Panc1 (cell line): Measurements from ENCODE around the gene ADCK2. TPM values are rescaled to one million over a fixed set of nuclear protein-coding genes. Genes with fewer than 3 reads are reported as not detected.

Source experiments
- ATAC-seq: fragments of 200-7000 bp; cut with Tn5 transposase; 2 replicates; pipeline ENCODE4 v1.9.1; 2020; ENCODE audit warnings: mild to moderate bottlenecking, moderate library complexity
- BruUV-seq: library from RNA; stranded (reverse); fragments of 400-500 nt; replicated peaks from 2 replicates; lab custom pipeline; 2021; lab: Mats Ljungman, UMichigan
- CTCF ChIA-PET: fragments of 300-600 bp; sonication (Branson Sonifier 250); formaldehyde crosslinking; loops from one replicate; lab custom pipeline; 2022; ENCODE audit warnings: antibody characterized with exemption; lab: Charles Lee
- POLR2A ChIA-PET: fragments of 300-600 bp; sonication (Branson Sonifier 250); formaldehyde crosslinking; loops from one replicate; lab custom pipeline; 2022; ENCODE audit warnings: antibody characterized with exemption; lab: Charles Lee
- DNase-seq: peaks from one replicate; pipeline ENCODE4 v3.0.0-alpha.2; 2010; ENCODE audit warnings: low read depth, low spot score
- H3K27ac ChIP-seq: 2 replicates; pipeline ENCODE4 v1.5.1; 2011; ENCODE audit warnings: mild to moderate bottlenecking, low read length, inconsistent platforms
- H3K27me3 ChIP-seq: fragments of 200-500 bp; sonication (Bioruptor generic); 2 replicates; pipeline ENCODE4 v1.6.0; 2014; ENCODE audit warnings: low read length, inconsistent platforms; ENCODE audit not compliant: control insufficient read depth, insufficient read depth
- H3K36me3 ChIP-seq: fragments of 200-500 bp; sonication (Bioruptor generic); 2 replicates; pipeline ENCODE4 v1.5.1; 2014; ENCODE audit warnings: inconsistent platforms, mild to moderate bottlenecking, low read length, moderate library complexity; ENCODE audit not compliant: control insufficient read depth, insufficient read depth
- H3K4me1 ChIP-seq: 2 replicates; pipeline ENCODE4 v1.5.1; 2011; ENCODE audit warnings: inconsistent platforms, mild to moderate bottlenecking, low read length, moderate library complexity; ENCODE audit not compliant: control insufficient read depth, insufficient read depth
- H3K4me3 ChIP-seq, 2 experiments: 2 replicates each; pipeline ENCODE4 v1.5.1; 2011 to 2012; ENCODE audit warnings: low read depth in 2 of 2, low read length in 2 of 2, mild to moderate bottlenecking in 2 of 2, inconsistent platforms in 1 of 2, moderate library complexity in 1 of 2
- H3K9me3 ChIP-seq: fragments of 200-500 bp; sonication (Bioruptor generic); 2 replicates; pipeline ENCODE4 v1.5.1; 2014; ENCODE audit warnings: low read depth, mild to moderate bottlenecking, inconsistent platforms, low read length, moderate library complexity; ENCODE audit not compliant: control insufficient read depth, insufficient read depth
- POLR2AphosphoS5 ChIP-seq: IDR thresholded peaks from 2 replicates; pipeline ENCODE4 v1.6.1; 2012; ENCODE audit warnings: mild to moderate bottlenecking, low read depth, low read length, moderate library complexity
- SIN3A ChIP-seq: IDR thresholded peaks from 2 replicates; pipeline ENCODE4 v1.6.1; 2012; ENCODE audit warnings: low read depth, mild to moderate bottlenecking, low read length, moderate library complexity, borderline replicate concordance; ENCODE audit not compliant: insufficient read depth
- TCF7L2 ChIP-seq: IDR thresholded peaks from 2 replicates; pipeline ENCODE4 v1.6.1; 2011; ENCODE audit warnings: mild to moderate bottlenecking, low read depth, low read length, inconsistent platforms
- in situ Hi-C: cut with HindIII; loops from 2 replicates; pipeline ENCODE4 v1.10.0; 2016; ENCODE audit warnings: low sequenced_read_pairs, low pct_unique_long_range_greater_than_20kb
- intact Hi-C: fragments of 100-400 bp; cut with micrococcal nuclease; formaldehyde crosslinking; loops from one replicate; pipeline ENCODE4 v1.10.0; 2022; ENCODE audit not compliant: unreplicated experiment
- total RNA-seq: library from RNA; stranded (reverse); gene quantifications from one replicate; pipeline ENCODE4 v1.2.1, GENCODE V29; 2021; ENCODE audit not compliant: unreplicated experiment
- TF ChIP-seq, protein P1 (sequence below), 2 experiments: IDR thresholded peaks; 2 replicates each; pipeline ENCODE4 v1.6.1; 2011 to 2012; ENCODE audit warnings: low read depth in 2 of 2, control low read depth in 1 of 2, low read length in 1 of 2, mild to moderate bottlenecking in 1 of 2, moderate library complexity in 1 of 2; ENCODE audit not compliant: insufficient read depth in 1 of 2
- TF ChIP-seq, protein P2 (sequence below): fragments of 450-650 bp; IDR thresholded peaks from 2 replicates; pipeline ENCODE4 v1.5.1; 2017; ENCODE audit warnings: mild to moderate bottlenecking

The ADCK2 gene
- total RNA-seq, 1 experiment from 2014 or later, result 21.6 TPM

DNA sequence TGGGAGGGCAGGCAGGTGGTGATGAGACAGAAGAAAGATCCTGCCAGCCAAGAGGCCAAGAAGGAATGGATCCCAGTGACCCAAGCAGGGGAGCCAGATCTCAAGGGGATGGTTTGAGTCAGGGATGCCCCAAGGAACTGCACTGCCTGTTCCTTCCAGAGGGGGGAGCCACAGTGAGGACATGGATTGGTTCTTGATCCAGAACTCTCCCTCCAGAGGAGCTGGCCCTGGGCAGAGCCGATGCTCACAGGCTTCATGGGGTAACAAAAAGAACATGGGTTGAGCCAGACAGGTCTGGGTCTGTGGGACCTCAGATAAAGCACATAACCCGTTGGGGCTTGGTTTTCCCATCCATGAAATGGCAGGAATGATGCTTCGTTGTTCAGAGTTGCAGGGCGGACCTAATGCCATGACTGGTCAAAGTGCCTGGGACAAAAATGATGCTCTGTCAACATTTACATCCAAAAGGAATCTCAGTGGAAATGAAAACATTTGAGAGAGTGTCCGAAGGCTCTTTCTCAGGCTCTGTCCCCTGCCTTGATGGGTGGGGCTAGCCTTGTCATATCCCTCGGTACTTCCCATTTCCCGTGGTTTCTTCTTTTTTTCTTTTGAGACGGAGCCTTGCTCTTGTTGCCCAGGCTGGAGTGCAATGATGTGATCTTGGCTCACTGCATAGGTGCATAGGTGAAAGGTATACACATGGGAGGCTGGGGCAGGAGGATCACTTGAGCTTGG, 27.4 kb upstream of the ADCK2 start:
- BruUV-seq, result no TSS peak
- POLR2A ChIA-PET, result no interaction called here
- in situ Hi-C loops, result no loop called here

DNA sequence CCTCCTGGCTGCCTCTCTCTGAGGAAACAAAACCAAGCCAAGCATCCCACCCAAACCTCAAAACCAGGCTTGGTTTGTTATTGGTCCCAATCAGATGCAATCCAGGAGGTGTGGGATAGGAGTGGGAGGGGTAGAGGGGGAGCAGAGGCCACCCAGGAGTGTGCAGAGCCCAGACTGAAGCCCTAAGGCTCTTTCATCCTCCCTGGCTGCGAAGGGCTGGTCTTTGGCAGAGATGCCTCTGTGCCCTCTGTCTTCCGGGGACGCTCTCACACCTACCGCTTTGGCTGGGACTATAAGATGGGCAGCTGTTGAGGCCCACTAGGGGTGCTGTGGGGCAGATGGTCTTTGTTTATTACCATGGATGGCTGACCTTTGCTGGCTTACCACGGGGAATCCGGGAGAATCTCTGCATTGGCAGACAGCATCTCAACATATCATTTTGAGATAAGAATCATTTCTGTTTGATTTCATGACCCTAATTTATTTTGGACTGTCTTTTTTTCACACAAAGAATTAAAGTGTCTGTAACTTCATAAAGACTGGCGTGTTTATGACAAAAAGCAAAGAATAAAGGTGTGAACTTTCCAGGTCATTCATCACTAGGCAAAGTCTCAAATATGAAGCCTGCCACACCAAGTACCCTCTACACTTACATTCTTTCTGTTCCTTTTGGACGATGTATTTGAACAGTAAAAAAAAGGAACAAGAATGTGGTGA, 25.7 kb upstream of the ADCK2 start:
- POLR2A ChIA-PET, result interaction anchor here (0.6 to 0.7 kb wide), 2 partner anchors 19 to 88 kb away, joined by 3 to 5 read pairs; no protein-coding TSS in a partner anchor
- CTCF ChIA-PET, result interaction anchor here (0.5 to 0.7 kb wide), 3 partner anchors 19 to 60 kb away, joined by 3 to 7 read pairs (median 3); no protein-coding TSS in a partner anchor
- H3K36me3 ChIP-seq, result no peaks in the 10 kb centered on the region
- intact Hi-C loops, result no loop called here
- TF ChIP-seq SIN3A (no peak), POLR2AphosphoS5 (no peak), TCF7L2 (no peak)
- TF ChIP-seq, protein P1, sequence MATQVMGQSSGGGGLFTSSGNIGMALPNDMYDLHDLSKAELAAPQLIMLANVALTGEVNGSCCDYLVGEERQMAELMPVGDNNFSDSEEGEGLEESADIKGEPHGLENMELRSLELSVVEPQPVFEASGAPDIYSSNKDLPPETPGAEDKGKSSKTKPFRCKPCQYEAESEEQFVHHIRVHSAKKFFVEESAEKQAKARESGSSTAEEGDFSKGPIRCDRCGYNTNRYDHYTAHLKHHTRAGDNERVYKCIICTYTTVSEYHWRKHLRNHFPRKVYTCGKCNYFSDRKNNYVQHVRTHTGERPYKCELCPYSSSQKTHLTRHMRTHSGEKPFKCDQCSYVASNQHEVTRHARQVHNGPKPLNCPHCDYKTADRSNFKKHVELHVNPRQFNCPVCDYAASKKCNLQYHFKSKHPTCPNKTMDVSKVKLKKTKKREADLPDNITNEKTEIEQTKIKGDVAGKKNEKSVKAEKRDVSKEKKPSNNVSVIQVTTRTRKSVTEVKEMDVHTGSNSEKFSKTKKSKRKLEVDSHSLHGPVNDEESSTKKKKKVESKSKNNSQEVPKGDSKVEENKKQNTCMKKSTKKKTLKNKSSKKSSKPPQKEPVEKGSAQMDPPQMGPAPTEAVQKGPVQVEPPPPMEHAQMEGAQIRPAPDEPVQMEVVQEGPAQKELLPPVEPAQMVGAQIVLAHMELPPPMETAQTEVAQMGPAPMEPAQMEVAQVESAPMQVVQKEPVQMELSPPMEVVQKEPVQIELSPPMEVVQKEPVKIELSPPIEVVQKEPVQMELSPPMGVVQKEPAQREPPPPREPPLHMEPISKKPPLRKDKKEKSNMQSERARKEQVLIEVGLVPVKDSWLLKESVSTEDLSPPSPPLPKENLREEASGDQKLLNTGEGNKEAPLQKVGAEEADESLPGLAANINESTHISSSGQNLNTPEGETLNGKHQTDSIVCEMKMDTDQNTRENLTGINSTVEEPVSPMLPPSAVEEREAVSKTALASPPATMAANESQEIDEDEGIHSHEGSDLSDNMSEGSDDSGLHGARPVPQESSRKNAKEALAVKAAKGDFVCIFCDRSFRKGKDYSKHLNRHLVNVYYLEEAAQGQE (IDR thresholded peaks at IDR 0.05; ENCODE audit: insufficient read depth in 1 of 2, low read depth in 2 of 2, low read length in 1 of 2), result no peak
- TF ChIP-seq, protein P2, sequence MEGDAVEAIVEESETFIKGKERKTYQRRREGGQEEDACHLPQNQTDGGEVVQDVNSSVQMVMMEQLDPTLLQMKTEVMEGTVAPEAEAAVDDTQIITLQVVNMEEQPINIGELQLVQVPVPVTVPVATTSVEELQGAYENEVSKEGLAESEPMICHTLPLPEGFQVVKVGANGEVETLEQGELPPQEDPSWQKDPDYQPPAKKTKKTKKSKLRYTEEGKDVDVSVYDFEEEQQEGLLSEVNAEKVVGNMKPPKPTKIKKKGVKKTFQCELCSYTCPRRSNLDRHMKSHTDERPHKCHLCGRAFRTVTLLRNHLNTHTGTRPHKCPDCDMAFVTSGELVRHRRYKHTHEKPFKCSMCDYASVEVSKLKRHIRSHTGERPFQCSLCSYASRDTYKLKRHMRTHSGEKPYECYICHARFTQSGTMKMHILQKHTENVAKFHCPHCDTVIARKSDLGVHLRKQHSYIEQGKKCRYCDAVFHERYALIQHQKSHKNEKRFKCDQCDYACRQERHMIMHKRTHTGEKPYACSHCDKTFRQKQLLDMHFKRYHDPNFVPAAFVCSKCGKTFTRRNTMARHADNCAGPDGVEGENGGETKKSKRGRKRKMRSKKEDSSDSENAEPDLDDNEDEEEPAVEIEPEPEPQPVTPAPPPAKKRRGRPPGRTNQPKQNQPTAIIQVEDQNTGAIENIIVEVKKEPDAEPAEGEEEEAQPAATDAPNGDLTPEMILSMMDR, result peak; percentile 80
- H3K4me3 ChIP-seq, result no peak overlapping the region
- H3K9me3 ChIP-seq, result no peaks in the 10 kb centered on the region
- in situ Hi-C loops, result no loop called here
- no peak overlapping the region for H3K27ac ChIP-seq
- H3K4me1 ChIP-seq, result no peaks in the 10 kb centered on the region
- DNase-seq (no peak), ATAC-seq (peak; percentile 90)
- no TSS peak for BruUV-seq
- H3K27me3 ChIP-seq, result no peaks in the 10 kb centered on the region

More for the DNA sequence above, 27.4 kb upstream of the ADCK2 start:
- Histone ChIP-seq H3K27me3 (no peaks in the 10 kb centered on the region), H3K9me3 (no peaks in the 10 kb centered on the region), H3K4me1 (no peaks in the 10 kb centered on the region), H3K27ac (no peak overlapping the region), H3K4me3 (no peak overlapping the region), H3K36me3 (no peaks in the 10 kb centered on the region)
- TF ChIP-seq TCF7L2, result no peak
- TF ChIP-seq, protein P2, result no peak; the same call in 1 of the 2 replicates
- TF ChIP-seq, protein P1 (IDR thresholded peaks at IDR 0.05; ENCODE audit: insufficient read depth in 1 of 2, low read depth in 2 of 2, low read length in 1 of 2), result no peak
- no peak for TF ChIP-seq SIN3A
- TF ChIP-seq POLR2AphosphoS5, result no peak
- intact Hi-C loops, result no loop called here
- CTCF ChIA-PET, result no interaction called here
- no peak for DNase-seq
- no peak for ATAC-seq
